Measurements from ENCODE around the gene SPEN.

The SPEN gene

DNA sequence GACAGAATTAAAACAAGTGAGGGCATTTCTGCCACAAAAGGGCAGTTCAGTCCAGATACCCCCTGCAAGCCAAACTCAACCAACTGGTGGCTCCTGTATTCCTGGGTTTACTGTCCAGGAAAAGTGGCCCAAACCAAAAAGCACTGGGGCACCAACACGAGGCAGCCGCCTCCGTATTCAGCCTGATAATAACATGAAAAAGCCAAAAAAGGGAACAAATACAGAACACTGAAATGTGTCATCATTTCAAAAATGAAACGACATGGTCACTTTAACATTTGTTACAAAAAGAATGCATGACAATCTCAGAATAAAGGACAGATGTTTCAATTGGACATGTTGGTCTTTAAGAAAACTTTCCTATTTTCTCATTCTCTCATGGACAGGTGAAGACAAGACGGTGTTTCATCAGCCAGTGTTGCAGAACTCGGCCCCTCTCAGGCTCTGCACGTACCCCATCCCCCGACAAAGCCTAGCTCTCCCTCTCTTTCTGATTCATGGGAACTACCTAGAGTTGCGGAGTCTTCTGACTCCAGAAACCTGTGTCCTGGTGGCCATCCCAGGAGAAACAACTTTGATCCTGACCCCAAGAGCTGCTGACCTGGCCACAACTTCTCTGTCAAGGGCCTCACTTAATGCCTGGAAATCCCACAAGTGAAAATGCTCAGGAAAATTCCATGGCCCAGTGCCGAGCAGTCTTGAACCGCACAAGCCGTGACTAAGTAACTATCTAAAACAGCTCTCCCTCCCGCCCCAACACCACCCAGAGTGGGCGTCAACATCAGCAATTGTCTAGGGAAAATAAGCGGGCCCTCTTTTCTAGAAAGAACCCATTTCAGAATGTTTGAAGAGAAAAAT is 101.3 kb downstream of the SPEN start:
- DNase-seq: peak; percentile 88
- in situ Hi-C loops (cut with HindIII; ENCODE audit: low pct_ligation_motif_present, low pct_unique_long_range_greater_than_20kb, low sequenced_read_pairs): no loop called here

DNA sequence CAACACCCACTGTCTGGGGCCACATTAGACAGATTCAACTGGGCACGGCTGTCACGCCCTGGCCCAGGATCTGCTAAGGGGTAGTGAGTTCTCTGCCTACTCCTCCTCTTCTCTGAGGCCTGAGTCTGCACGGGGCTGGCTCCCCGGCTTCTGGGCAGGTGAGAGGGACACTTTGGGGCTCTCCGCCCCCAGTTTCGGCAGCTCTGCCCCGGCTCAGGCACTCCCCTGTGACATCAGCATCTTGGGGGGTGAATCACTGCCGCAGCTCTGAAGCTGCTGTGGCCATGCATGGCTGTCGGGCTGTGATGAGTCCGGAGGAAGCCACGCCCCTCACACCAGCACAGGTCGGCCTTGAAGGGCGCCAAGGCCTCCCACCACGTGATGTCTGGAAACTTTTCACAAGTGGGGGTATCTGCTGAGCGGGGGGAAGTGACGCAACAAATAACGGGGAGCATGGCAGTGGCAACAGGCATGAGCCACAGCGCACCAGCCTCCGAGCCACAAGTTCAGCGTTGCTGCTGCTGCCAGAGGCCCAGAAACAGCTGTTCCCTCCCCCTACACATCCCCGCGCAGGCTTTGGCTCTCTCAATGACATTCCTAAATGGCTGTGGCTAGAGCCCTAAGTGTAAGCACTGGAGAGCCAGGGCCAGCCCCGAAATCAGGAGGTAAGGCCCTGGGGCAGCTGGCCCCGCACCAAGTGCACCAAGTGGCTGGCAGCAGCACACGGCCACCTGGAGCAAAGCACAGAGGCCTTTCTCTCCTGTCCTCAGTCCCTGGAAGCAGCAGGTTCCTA is 102.1 kb downstream of the SPEN start:
- peak; percentile 87 for DNase-seq
- in situ Hi-C loops (cut with HindIII; ENCODE audit: low pct_ligation_motif_present, low pct_unique_long_range_greater_than_20kb, low sequenced_read_pairs): loop anchor here (25.0 kb wide), 1 partner anchor 137 kb away; the partner anchor contains the start of gene UQCRHL

DNA sequence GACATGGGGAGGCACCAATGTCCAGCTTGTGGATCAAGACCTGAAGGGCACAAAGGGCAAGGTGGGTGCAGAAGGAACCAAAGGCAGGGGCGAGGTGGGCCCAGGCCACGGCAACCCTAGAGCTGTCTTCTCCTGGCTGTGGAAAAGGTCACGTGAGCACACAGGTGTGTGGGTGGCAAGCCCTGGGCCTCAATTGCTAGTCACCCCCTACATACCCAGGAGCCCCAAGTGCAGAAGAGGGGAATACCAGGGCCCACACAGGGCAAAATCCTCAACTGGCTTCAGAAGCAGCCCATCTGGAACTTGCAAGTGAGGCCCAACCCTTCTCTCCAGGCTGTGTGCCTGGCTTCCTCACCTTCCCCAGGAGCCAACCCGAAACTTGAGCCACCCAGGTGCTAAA is 102.8 kb downstream of the SPEN start:
- in situ Hi-C loops (cut with HindIII; ENCODE audit: low pct_ligation_motif_present, low pct_unique_long_range_greater_than_20kb, low sequenced_read_pairs): loop anchor here (25.0 kb wide), 1 partner anchor 138 kb away; the partner anchor contains the start of gene UQCRHL
- DNase-seq: no peak

DNA sequence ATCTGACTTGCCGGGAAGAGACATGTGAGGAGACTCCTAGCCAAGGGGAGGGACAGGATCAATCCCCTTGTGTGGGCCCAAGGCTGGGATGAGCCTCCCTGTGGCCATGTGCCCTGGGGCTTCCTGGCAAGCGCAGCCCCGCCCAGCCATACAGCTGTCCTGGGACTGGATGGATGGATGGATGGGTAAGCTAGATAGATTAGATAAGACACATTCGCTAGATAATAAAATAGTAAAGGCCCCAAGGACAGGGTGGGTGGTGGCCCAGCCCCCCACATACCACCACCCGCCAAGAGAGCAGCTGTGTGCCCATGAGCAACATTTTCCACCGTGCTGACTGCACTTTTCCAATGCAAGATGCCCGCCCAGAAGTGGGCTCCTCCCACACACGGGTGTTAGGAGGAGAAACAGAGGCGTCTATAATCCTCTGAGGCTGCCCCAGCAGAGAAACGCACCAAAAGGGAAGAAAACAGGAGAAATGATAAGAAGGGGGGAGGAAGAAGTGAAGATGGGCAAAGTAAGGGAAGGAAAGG is 103.3 kb downstream of the SPEN start:
- no peak for DNase-seq
- in situ Hi-C loops (cut with HindIII; ENCODE audit: low pct_ligation_motif_present, low pct_unique_long_range_greater_than_20kb, low sequenced_read_pairs): loop anchor here (25.0 kb wide), 1 partner anchor 139 kb away; the partner anchor contains the start of gene UQCRHL

DNA sequence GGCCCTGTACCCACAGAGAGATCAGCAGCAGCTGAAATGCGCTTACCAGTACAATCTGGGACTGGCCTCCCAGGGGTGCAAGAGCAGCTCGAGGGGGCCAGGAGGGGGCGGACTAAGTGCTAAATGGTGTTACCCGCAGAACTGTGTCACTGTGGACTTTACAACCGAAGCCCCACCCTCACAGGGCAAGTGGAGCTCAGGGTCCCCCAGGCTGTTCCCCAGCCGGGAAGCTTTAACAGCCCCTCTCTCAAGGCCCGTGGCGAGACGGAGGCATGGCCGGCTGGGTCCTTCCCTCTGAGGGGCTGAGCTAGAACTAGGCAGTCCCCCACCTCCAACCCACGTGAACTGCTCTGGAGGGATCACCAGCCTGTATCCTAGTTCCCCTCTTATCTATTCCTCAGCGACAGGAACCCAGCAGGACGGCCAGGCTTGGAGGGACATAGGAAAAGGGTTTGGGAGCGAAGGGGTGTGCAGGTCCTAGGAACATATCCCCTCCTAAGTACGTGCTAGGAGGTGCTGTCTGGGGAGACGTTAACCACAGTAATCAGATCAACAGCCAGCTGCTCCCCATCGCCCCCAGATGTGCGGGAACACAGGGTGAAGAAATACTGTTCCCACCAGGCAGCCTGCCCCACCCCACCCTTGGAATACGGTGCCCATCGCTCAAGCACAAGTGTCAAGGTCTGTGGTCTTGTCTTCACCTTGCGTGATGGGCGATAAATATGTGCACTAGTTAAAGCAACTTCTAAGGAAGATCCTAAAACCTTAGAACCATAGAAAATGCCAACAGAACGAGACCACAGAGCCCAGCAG is 104.0 kb downstream of the SPEN start:
- in situ Hi-C loops (cut with HindIII; ENCODE audit: low pct_ligation_motif_present, low pct_unique_long_range_greater_than_20kb, low sequenced_read_pairs): loop anchor here (25.0 kb wide), 1 partner anchor 139 kb away; the partner anchor contains the start of gene UQCRHL
- no peak for DNase-seq

DNA sequence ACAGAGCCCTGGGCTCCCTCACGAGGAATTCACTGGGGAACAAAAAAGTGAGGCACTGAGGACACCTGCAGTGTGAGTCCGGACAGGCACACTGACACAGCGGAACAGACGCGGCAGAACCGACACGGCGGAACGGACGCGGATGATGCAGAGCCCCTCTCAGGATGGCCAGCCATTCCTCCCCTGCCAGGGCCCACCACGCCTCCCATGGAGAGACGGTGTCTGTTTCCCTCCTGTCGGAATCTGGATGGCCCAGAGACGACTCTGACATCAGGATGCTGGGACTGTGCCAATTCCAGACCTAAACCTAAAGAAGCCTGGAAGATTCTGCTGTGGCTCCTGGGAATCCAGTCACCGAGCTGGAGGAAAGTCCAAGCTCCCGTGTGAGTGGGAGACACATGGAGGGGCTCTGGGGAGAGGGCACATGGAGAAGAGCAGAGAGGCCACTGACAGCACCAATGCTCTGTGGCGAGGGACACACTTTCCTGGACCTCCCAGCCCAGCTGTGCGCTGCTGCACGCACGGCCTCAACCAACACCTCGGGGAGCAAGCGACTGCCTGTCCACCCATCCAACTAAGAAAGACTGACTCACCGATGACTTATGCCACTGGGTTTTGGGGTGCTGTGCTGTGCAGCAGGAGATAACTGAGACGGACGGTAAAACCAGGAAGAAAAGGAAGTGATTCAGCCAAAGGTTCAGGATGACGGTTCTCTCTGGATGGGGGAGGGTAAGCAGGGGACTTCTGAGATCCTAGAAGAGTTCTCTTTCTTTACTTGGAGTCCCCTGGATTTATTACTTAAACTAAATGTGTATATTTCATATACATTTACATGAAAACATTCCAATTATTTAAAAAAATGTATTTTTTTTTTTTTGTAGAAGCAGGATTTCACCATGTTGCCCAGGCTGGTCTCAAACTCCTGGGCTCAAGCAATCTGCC is 105.1 kb downstream of the SPEN start:
- in situ Hi-C loops (cut with HindIII; ENCODE audit: low pct_ligation_motif_present, low pct_unique_long_range_greater_than_20kb, low sequenced_read_pairs): loop anchor here (25.0 kb wide), 1 partner anchor 140 kb away; the partner anchor contains the start of gene UQCRHL
- peak; percentile 88 for DNase-seq

DNA sequence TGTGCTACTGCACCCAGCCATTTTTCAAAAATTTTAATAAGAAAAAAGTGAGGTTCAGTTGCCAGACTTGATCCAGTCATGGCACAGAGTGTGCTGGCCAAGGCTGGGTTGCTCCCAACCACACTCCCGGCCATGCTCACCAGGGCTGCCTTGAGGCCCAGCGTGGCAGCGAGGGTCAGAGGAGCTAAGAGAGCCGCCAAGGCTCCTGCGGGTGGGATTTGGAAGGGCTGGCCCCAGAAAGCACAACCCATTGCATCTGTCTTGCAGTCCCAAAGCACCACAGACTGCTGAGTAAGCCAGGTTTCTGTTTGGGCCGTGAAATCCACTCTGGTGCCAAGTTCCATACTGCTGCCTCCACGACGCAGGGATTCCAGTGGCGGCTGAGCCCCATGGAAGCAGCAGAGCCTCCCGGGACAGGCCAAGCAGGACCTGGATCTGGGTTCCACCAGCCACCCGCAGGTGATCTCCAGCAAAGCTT is 105.8 kb downstream of the SPEN start:
- DNase-seq: no peak
- in situ Hi-C loops (cut with HindIII; ENCODE audit: low pct_ligation_motif_present, low pct_unique_long_range_greater_than_20kb, low sequenced_read_pairs): loop anchor here (25.0 kb wide), 1 partner anchor 141 kb away; the partner anchor contains the start of gene UQCRHL

DNA sequence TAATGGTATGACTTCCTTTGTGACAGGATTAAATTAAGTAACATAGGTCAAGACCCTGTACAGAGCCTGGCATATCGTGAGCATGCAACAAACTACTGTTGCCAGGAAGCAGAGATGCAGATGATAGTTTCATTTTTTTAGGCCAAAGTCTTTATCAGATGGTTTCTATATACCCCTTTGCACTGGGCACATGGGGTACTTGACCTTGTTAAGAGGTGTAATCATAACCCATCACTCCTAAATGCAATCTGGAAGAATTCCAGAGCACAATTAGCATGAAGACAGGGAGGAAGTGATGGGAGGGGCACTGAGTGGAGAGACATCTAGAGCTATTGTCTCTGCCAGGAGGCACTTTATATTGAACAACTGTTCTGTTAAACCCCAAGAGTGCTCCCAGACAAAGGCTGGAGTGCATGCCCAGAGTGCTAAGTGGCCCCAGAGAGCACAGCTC is 106.3 kb downstream of the SPEN start:
- in situ Hi-C loops (cut with HindIII; ENCODE audit: low pct_ligation_motif_present, low pct_unique_long_range_greater_than_20kb, low sequenced_read_pairs): loop anchor here (25.0 kb wide), 1 partner anchor 142 kb away; the partner anchor contains the start of gene UQCRHL
- DNase-seq: no peak

DNA sequence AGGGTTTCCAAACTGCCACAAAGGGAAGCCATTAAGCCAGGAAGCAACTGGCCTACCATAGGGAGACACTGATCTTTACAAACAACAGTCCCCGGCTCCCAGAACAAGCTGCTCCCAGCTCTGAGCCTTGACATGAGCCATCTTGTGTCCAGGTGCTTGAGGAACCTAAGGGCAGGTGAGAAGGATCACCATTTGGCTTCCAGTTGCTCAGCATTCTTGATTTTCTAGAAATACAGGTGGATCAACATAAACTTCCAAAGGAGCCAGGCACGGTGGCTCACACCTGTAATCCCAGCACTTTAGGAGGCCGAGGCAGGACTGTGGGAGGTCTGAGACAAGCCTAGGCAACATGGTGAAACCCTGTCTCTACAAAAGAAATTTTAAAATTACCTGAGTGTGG is 106.8 kb downstream of the SPEN start:
- in situ Hi-C loops (cut with HindIII; ENCODE audit: low pct_ligation_motif_present, low pct_unique_long_range_greater_than_20kb, low sequenced_read_pairs): loop anchor here (25.0 kb wide), 1 partner anchor 142 kb away; the partner anchor contains the start of gene UQCRHL
- DNase-seq: no peak

DNA sequence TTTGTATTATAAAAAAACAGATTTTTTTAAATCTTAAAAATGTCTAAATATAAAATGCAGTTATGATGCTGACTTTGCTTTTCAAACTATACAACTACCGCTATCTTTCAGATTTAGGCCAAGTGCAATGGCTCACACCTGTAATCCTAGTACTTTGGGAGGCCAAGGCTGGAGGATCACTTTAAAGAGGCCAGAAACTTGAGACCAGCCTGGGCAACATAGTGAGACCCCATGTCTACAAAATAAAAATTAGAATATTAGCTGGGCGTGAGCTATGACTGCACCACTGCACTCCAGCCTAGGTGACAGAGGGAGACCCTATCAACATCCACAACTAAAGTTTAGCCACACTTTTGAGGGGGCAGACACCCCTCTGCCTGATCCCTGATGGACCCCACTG is 108.0 kb downstream of the SPEN start:
- in situ Hi-C loops (cut with HindIII; ENCODE audit: low pct_ligation_motif_present, low pct_unique_long_range_greater_than_20kb, low sequenced_read_pairs): loop anchor here (25.0 kb wide), 1 partner anchor 143 kb away; the partner anchor contains the start of gene UQCRHL
- DNase-seq: no peak

DNA sequence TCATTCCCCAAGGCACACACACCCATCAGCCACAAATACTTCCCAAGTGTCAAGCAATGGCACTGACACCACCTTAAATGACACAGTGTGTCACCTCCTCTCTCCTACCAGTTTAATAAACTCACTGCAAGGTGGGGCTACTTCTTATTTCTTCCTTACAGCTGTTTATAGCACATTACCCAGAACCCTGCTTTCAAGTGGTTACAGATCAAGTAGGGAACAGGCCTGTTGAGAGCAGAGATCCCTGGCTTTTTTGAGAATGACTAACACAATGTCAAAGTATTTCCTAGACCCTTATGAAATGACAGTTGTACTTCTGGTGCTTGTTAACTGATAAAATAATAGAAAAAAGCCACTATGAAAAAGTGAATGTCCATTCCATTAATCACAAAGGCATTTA is 108.6 kb downstream of the SPEN start:
- in situ Hi-C loops (cut with HindIII; ENCODE audit: low pct_ligation_motif_present, low pct_unique_long_range_greater_than_20kb, low sequenced_read_pairs): loop anchor here (25.0 kb wide), 1 partner anchor 144 kb away; the partner anchor contains the start of gene UQCRHL
- DNase-seq: no peak

DNA sequence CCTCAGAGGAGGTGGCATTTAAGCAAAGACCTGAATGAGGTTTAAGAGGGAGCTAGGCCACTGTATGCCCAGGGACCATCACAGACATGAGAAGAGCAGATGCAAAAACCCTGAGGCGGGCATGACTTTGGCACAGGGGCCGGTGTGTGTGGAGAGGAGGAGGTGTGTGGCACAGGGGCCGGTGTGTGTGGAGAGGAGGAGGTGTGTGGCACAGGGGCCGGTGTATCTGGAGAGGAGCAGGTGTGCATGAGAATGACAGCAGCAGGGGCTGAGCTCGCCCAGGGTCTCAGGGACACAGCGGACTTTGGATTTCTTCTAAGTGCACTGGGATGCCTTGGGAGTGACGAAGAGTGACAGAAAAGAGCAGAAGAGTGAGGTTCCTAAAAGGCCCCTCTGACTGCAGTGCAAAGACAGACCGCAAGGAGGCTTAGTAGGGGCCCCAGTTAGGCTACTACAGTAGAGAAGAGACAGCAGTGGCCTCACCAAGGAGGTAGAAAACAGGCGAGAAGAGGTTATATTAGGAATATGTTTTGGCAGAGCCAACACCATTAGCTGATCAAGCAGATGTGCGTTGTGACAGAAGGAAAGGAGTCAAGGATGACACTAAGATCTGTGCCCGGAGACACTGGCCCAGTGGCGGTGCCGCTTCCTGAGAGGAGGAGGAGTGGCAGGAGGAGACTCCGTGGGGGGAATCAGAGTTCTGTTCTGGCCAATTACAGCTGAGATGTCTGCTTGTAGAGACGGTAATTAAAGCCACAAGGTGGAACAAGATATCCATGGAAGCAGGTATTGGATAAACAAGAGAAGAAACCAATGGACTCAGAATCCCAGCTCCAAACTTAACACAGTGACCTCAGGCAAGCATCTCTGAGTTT is 110.0 kb downstream of the SPEN start:
- in situ Hi-C loops (cut with HindIII; ENCODE audit: low pct_ligation_motif_present, low pct_unique_long_range_greater_than_20kb, low sequenced_read_pairs): loop anchor here (25.0 kb wide), 1 partner anchor 145 kb away; the partner anchor contains the start of gene UQCRHL
- DNase-seq: peak; percentile 38

DNA sequence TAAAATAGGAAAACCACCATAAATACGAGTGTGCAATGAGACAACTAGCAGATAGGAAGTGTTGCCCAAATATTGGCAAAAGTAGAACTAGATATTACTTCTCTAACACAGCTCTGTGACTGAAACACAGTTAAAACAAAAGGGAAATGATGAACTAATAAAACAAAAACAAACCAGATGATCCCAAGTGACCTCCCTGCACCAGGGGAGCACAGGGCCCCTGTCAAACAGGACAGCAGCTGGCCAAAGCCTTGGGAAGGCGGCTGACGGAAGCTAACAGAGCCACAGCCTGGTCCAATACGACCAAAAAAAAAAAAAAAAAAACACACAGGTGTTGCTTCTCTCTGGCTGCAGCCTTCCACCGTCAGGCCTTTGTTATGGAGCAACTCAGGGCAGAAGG is 110.6 kb downstream of the SPEN start:
- no peak for DNase-seq
- in situ Hi-C loops (cut with HindIII; ENCODE audit: low pct_ligation_motif_present, low pct_unique_long_range_greater_than_20kb, low sequenced_read_pairs): loop anchor here (25.0 kb wide), 1 partner anchor 146 kb away; the partner anchor contains the start of gene UQCRHL

DNA sequence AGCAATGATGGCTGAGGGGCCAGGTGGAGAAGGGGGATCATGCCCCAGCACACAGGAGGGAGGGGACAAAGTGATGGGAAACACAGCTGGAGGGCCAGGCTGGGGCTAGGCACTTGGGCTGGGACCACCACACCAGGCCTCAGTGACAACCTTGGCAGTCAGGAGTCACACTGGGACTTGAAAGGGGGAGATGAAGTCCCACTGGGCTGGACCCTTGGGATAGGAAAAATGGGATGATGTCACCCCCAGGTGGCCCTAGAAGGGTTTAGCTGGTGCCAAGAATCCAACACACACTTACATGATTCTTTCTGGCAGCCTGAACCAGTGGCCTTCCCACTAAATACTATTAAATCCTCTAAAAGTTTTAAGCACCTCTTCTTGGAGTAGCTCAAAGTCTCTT is 111.3 kb downstream of the SPEN start:
- in situ Hi-C loops (cut with HindIII; ENCODE audit: low pct_ligation_motif_present, low pct_unique_long_range_greater_than_20kb, low sequenced_read_pairs): loop anchor here (25.0 kb wide), 1 partner anchor 146 kb away; the partner anchor contains the start of gene UQCRHL

DNA sequence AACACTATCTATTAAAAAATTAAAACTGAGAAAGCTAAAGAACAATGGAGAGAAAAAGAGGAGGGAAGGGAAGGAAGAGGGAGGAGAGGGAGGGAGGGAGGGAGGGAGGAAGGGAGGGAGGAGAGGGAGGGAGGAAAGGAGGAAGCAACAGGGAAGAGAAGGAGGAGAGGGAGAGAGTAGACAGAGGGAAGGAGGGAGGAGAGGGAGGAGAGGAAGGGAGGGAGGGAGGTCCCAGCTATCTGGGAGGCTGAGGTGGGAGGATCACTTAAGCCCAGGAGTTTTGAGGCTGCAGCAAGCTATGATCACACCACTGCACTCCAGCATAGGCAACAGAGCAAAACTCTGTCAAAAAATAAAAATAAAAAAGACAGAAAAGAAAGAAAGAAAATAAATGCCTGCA is 111.9 kb downstream of the SPEN start:
- DNase-seq: no peak
- in situ Hi-C loops (cut with HindIII; ENCODE audit: low pct_ligation_motif_present, low pct_unique_long_range_greater_than_20kb, low sequenced_read_pairs): loop anchor here (25.0 kb wide), 1 partner anchor 147 kb away; the partner anchor contains the start of gene UQCRHL

More for the DNA sequence above, 111.3 kb downstream of the SPEN start:
- DNase-seq: no peak
